WTC11 (cell line): Measurements from ENCODE around the gene TNKS2. TPM values are rescaled to one million over a fixed set of nuclear protein-coding genes. Genes with fewer than 3 reads are reported as not detected.
"Not testable (repeated sequence)": the region's sequence is repeated elsewhere in the genome, so short reads cannot be mapped to it uniquely, and the experiment has no call there.

Experiments
- ATAC-seq: fragments of 200-7000 bp; cut with Tn5 transposase; 2 replicates; pipeline ENCODE4 v1.10.0; 2021; ENCODE audit warnings: mild to moderate bottlenecking, moderate library complexity
- CTCF ChIA-PET: fragments of 300-600 bp; sonication (Branson Sonifier 250); formaldehyde crosslinking; loops from one replicate; lab custom pipeline; 2021; ENCODE audit warnings: antibody characterized with exemption; lab: Charles Lee
- POLR2A ChIA-PET: fragments of 350-600 bp; sonication (Branson Sonifier 250); formaldehyde crosslinking; loops from one replicate; lab custom pipeline; 2021; ENCODE audit warnings: antibody characterized with exemption; lab: Charles Lee
- DNase-seq: peaks from one replicate; pipeline ENCODE4 v3.0.0; 2021; ENCODE audit warnings: low spot score
- H3K27ac Mint-ChIP-seq: 2 replicates; pipeline ENCODE4 v1.8.0; 2021; ENCODE audit warnings: mixed read lengths
- H3K27me3 Mint-ChIP-seq: 2 replicates; pipeline ENCODE4 v1.8.0; 2021; ENCODE audit warnings: low read depth, mild to moderate bottlenecking, moderate library complexity, mixed read lengths
- H3K36me3 Mint-ChIP-seq: 2 replicates; pipeline ENCODE4 v1.8.0; 2021; ENCODE audit warnings: mixed read lengths
- H3K4me1 Mint-ChIP-seq: 2 replicates; pipeline ENCODE4 v1.8.0; 2022; ENCODE audit warnings: mixed read lengths
- H3K4me3 Mint-ChIP-seq: 2 replicates; pipeline ENCODE4 v1.8.0; 2021; ENCODE audit warnings: mild to moderate bottlenecking, moderate library complexity, mixed read lengths
- H3K9me3 Mint-ChIP-seq: 2 replicates; pipeline ENCODE4 v1.8.0; 2021; ENCODE audit warnings: mixed read lengths
- E2F5 ChIP-seq: sonication (generic); formaldehyde crosslinking; IDR thresholded peaks from 2 replicates; pipeline ENCODE4 v1.8.1; 2022; ENCODE audit warnings: mild to moderate bottlenecking, moderate library complexity, missing genetic modification reagents
- ELF4 ChIP-seq: sonication (generic); formaldehyde crosslinking; IDR thresholded peaks from 2 replicates; pipeline ENCODE4 v1.8.1; 2022; ENCODE audit warnings: low read depth, mild to moderate bottlenecking, moderate library complexity, missing genetic modification reagents
- EMX1 ChIP-seq: fragments of 250-450 bp; sonication (Bioruptor Pico); IDR thresholded peaks from 2 replicates; pipeline ENCODE4 v1.8.0; 2021; ENCODE audit warnings: mild to moderate bottlenecking
- ERG ChIP-seq: fragments of 250-450 bp; sonication (Bioruptor Pico); IDR thresholded peaks from 2 replicates; pipeline ENCODE4 v1.8.0; 2021; ENCODE audit warnings: mild to moderate bottlenecking
- FOXJ3 ChIP-seq: sonication (generic); formaldehyde crosslinking; IDR thresholded peaks from 2 replicates; pipeline ENCODE4 v1.9.0; 2021; ENCODE audit warnings: missing genetic modification reagents, mild to moderate bottlenecking, borderline replicate concordance
- FOXK1 ChIP-seq: sonication (generic); formaldehyde crosslinking; IDR thresholded peaks from 2 replicates; pipeline ENCODE4 v1.8.0; 2022; ENCODE audit warnings: mild to moderate bottlenecking, moderate library complexity, missing genetic modification reagents
- FOXP4 ChIP-seq: sonication (generic); formaldehyde crosslinking; IDR thresholded peaks from 2 replicates; pipeline ENCODE4 v1.8.0; 2022; ENCODE audit warnings: mild to moderate bottlenecking, missing genetic modification reagents
- GRHL2 ChIP-seq: fragments of 250-450 bp; sonication (Bioruptor Pico); IDR thresholded peaks from 2 replicates; pipeline ENCODE4 v1.8.0; 2022; ENCODE audit warnings: mild to moderate bottlenecking, moderate library complexity; ENCODE audit not compliant: insufficient replicate concordance, severe bottlenecking
- GTF2I ChIP-seq: fragments of 250-450 bp; sonication (Bioruptor Pico); conservative IDR thresholded peaks from 2 replicates; pipeline ENCODE4 v1.4.0; 2021; ENCODE audit warnings: mild to moderate bottlenecking
- MAX ChIP-seq: sonication (generic); formaldehyde crosslinking; IDR thresholded peaks from 2 replicates; pipeline ENCODE4 v1.8.0; 2022; ENCODE audit warnings: mild to moderate bottlenecking, missing genetic modification reagents
- NFE2L1 ChIP-seq: sonication (generic); formaldehyde crosslinking; IDR thresholded peaks from 2 replicates; pipeline ENCODE4 v1.8.1; 2023; ENCODE audit warnings: missing genetic modification reagents
- NR1H2 ChIP-seq: sonication (generic); formaldehyde crosslinking; IDR thresholded peaks from 2 replicates; pipeline ENCODE4 v1.9.0; 2021; ENCODE audit warnings: mild to moderate bottlenecking, moderate library complexity, missing genetic modification reagents
- OVOL2 ChIP-seq: fragments of 250-450 bp; sonication (Bioruptor Pico); IDR thresholded peaks from 2 replicates; pipeline ENCODE4 v1.9.0; 2021; ENCODE audit warnings: mild to moderate bottlenecking, borderline replicate concordance
- PREB ChIP-seq: sonication (generic); formaldehyde crosslinking; IDR thresholded peaks from 2 replicates; pipeline ENCODE4 v1.8.1; 2022; ENCODE audit warnings: mild to moderate bottlenecking, missing genetic modification reagents, moderate library complexity, borderline replicate concordance
- SMAD3 ChIP-seq: sonication (generic); formaldehyde crosslinking; IDR thresholded peaks from 2 replicates; pipeline ENCODE4 v1.8.0; 2022; ENCODE audit warnings: missing genetic modification reagents, mild to moderate bottlenecking, borderline replicate concordance
- USF1 ChIP-seq: sonication (generic); formaldehyde crosslinking; IDR thresholded peaks from 2 replicates; pipeline ENCODE4 v1.8.0; 2022; ENCODE audit warnings: mild to moderate bottlenecking, missing genetic modification reagents
- ZNF263 ChIP-seq: sonication (generic); formaldehyde crosslinking; IDR thresholded peaks from 2 replicates; pipeline ENCODE4 v1.8.1; 2022; ENCODE audit warnings: low read depth, mild to moderate bottlenecking, moderate library complexity, missing genetic modification reagents
- ZNF671 ChIP-seq: fragments of 250-450 bp; sonication (Bioruptor Pico); IDR thresholded peaks from 2 replicates; pipeline ENCODE4 v1.8.0; 2021; ENCODE audit warnings: mild to moderate bottlenecking
- ZSCAN18 ChIP-seq: fragments of 250-450 bp; sonication (Bioruptor Pico); IDR thresholded peaks from 2 replicates; pipeline ENCODE4 v2.1.2; 2022; ENCODE audit warnings: mild to moderate bottlenecking, moderate library complexity
- total RNA-seq: library from RNA; stranded (reverse); gene quantifications from 3 replicates; pipeline ENCODE4 v1.2.3, GENCODE V29; 2021

Gene TNKS2
- total RNA-seq, 1 experiment from 2014 or later, result 53.5 TPM

GRCh38 chr10:91804126-91804510, 5.9 kb downstream of the TNKS2 start:
- Mint-ChIP-seq H3K4me1 (peaks cover 17% of the 10 kb centered on the region), H3K4me3 (no peak overlapping the region), H3K36me3 (peaks cover 32% of the 10 kb centered on the region), H3K27ac (no peak overlapping the region), H3K27me3 (no peaks in the 10 kb centered on the region), H3K9me3 (no peaks in the 10 kb centered on the region)
- POLR2A ChIA-PET, result no interaction called here
- no peak for ATAC-seq
- TF ChIP-seq ERG (CRISPR knock-in tag) (no peak), GTF2I (no peak), OVOL2 (CRISPR knock-in tag) (no peak), E2F5 (CRISPR knock-in tag) (no peak), FOXJ3 (CRISPR knock-in tag) (no peak), FOXP4 (no peak), ELF4 (CRISPR knock-in tag) (no peak), GRHL2 (no peak), EMX1 (CRISPR knock-in tag) (no peak), PREB (CRISPR knock-in tag) (no peak), ZSCAN18 (no peak), MAX (CRISPR knock-in tag) (no peak), SMAD3 (no peak), USF1 (CRISPR knock-in tag) (no peak), ZNF263 (CRISPR knock-in tag) (no peak), NR1H2 (no peak), ZNF671 (no peak), FOXK1 (CRISPR knock-in tag) (no peak)
- DNase-seq, result no peak
- CTCF ChIA-PET, result interaction anchor here (0.6 kb wide), 1 partner anchor 8 kb away, joined by 4 read pairs; no protein-coding TSS in a partner anchor

GRCh38 chr10:91805110-91805838, 7.0 kb downstream of the TNKS2 start:
- H3K27me3 Mint-ChIP-seq, result no peaks in the 10 kb centered on the region
- TF ChIP-seq NFE2L1 (CRISPR knock-in tag), result no peak
- peak overlapping the region; percentile 69 for H3K27ac Mint-ChIP-seq
- no peaks in the 10 kb centered on the region for H3K9me3 Mint-ChIP-seq
- CTCF ChIA-PET, result no interaction called here
- DNase-seq (no peak), ATAC-seq (no peak)
- no peak overlapping the region for H3K4me3 Mint-ChIP-seq
- POLR2A ChIA-PET, result no interaction called here
- peaks cover 32% of the 10 kb centered on the region for H3K36me3 Mint-ChIP-seq
- peaks cover 7% of the 10 kb centered on the region for H3K4me1 Mint-ChIP-seq

GRCh38 chr10:91807264-91807663, 9.0 kb downstream of the TNKS2 start:
- POLR2A ChIA-PET, DNase-seq, H3K9me3 Mint-ChIP-seq, CTCF ChIA-PET, H3K27ac Mint-ChIP-seq, H3K4me1 Mint-ChIP-seq, H3K27me3 Mint-ChIP-seq, H3K4me3 Mint-ChIP-seq, ATAC-seq: not testable (repeated sequence)
- peaks cover 22% of the 10 kb centered on the region for H3K36me3 Mint-ChIP-seq
